ENCODE results near the gene BPGM.
"Not testable (repeated sequence)": the region's sequence is repeated elsewhere in the genome, so short reads cannot be mapped to it uniquely, and the experiment has no call there.

BPGM gene

GRCh38 chr7:134665045-134665444, 18.4 kb downstream of the BPGM start:
- not testable (repeated sequence) for DNase-seq (ENCODE audit: low spot score)

GRCh38 chr7:134667899-134668298, 21.2 kb downstream of the BPGM start:
- DNase-seq (ENCODE audit: low spot score): no peak

GRCh38 chr7:134669388-134669787, 22.7 kb downstream of the BPGM start:
- DNase-seq (ENCODE audit: low spot score): no peak

GRCh38 chr7:134669845-134670373, 23.3 kb downstream of the BPGM start:
- DNase-seq (ENCODE audit: low spot score): peak; percentile 70

GRCh38 chr7:134671609-134672008, 25.0 kb downstream of the BPGM start:
- no peak for DNase-seq (ENCODE audit: low spot score)

GRCh38 chr7:134674424-134674823, 27.8 kb downstream of the BPGM start:
- no peak for DNase-seq (ENCODE audit: low spot score)

- no peak for DNase-seq (ENCODE audit: low spot score)
Observed at GRCh38 chr7:134676743-134677142, 30.1 kb downstream of the BPGM start.

GRCh38 chr7:134678115-134678514, 31.5 kb downstream of the BPGM start:
- DNase-seq (ENCODE audit: low spot score): no peak

GRCh38 chr7:134679006-134679405, 32.4 kb downstream of the BPGM start:
- DNase-seq (ENCODE audit: low spot score): no peak

GRCh38 chr7:134684165-134684564, 37.5 kb downstream of the BPGM start:
- no peak for DNase-seq (ENCODE audit: low spot score)

- DNase-seq (ENCODE audit: low spot score): no peak
Observed at GRCh38 chr7:134685250-134685649, 38.6 kb downstream of the BPGM start.

- peak; percentile 58 for DNase-seq (ENCODE audit: low spot score)
Observed at GRCh38 chr7:134686786-134687185, 40.1 kb downstream of the BPGM start.

- DNase-seq (ENCODE audit: low spot score): not testable (repeated sequence)
Observed at GRCh38 chr7:134689550-134689949, 42.9 kb downstream of the BPGM start.

GRCh38 chr7:134690016-134690415, 43.4 kb downstream of the BPGM start:
- peak; percentile 68 for DNase-seq (ENCODE audit: low spot score)

- DNase-seq (ENCODE audit: low spot score): peak; percentile 12
Observed at GRCh38 chr7:134690614-134691504, 44.2 kb downstream of the BPGM start.

GRCh38 chr7:134691546-134692343, 45.1 kb downstream of the BPGM start:
- peak; percentile 47 for DNase-seq (ENCODE audit: low spot score)

- DNase-seq (ENCODE audit: low spot score): peak; percentile 15
Observed at GRCh38 chr7:134692344-134692705, 45.7 kb downstream of the BPGM start.

- DNase-seq (ENCODE audit: low spot score): peak; percentile 94
Observed at GRCh38 chr7:134693256-134693655, 46.6 kb downstream of the BPGM start.

- DNase-seq (ENCODE audit: low spot score): no peak
Observed at GRCh38 chr7:134694299-134694698, 47.6 kb downstream of the BPGM start.

- DNase-seq (ENCODE audit: low spot score): no peak
Observed at GRCh38 chr7:134694767-134695166, 48.1 kb downstream of the BPGM start.

- peak; percentile 74 for DNase-seq (ENCODE audit: low spot score)
Observed at GRCh38 chr7:134695321-134695860, 48.7 kb downstream of the BPGM start.

GRCh38 chr7:134696261-134696660, 49.6 kb downstream of the BPGM start:
- no peak for DNase-seq (ENCODE audit: low spot score)
